Osteoblast (primary cell): ENCODE measurements around the gene SYT17. TPM values are rescaled to one million over a fixed set of nuclear protein-coding genes. Genes with fewer than 3 reads are reported as not detected.

ENCODE experiments used
- DNase-seq: peaks from one replicate; pipeline ENCODE4 v3.0.0; 2011; ENCODE audit warnings: low spot score, mixed read lengths; ENCODE audit not compliant: insufficient read length; ENCODE audit errors: missing footprints
- H2AFZ ChIP-seq: 2 replicates; pipeline ENCODE4 v1.6.0; 2011; ENCODE audit warnings: mild to moderate bottlenecking, low read length
- H3K27ac ChIP-seq: 2 replicates; pipeline ENCODE4 v1.5.1; 2011; ENCODE audit warnings: mild to moderate bottlenecking, low read depth, low read length, moderate library complexity
- H3K27me3 ChIP-seq: 2 replicates; pipeline ENCODE4 v1.6.0; 2012; ENCODE audit warnings: mild to moderate bottlenecking, control low read depth, inconsistent platforms, low read length, moderate library complexity; ENCODE audit not compliant: insufficient read depth
- H3K36me3 ChIP-seq: 2 replicates; pipeline ENCODE4 v1.5.1; 2011; ENCODE audit warnings: mild to moderate bottlenecking, low read length, control low read depth, moderate library complexity; ENCODE audit not compliant: insufficient read depth
- H3K4me1 ChIP-seq: 2 replicates; pipeline ENCODE4 v1.5.1; 2011; ENCODE audit warnings: mild to moderate bottlenecking, low read length, control low read depth, moderate library complexity; ENCODE audit not compliant: insufficient read depth
- H3K4me2 ChIP-seq: 2 replicates; pipeline ENCODE4 v1.6.0; 2011; ENCODE audit warnings: mild to moderate bottlenecking, low read length; ENCODE audit not compliant: insufficient read depth
- H3K4me3 ChIP-seq: fragments of 200-600 bp; sonication (generic); 3 replicates; pipeline ENCODE4 v1.5.1; 2012; ENCODE audit warnings: mild to moderate bottlenecking, low read length, inconsistent platforms; ENCODE audit not compliant: insufficient read depth
- H3K79me2 ChIP-seq: 2 replicates; pipeline ENCODE4 v1.6.0; 2012; ENCODE audit warnings: mild to moderate bottlenecking, low read length, control low read depth, inconsistent platforms; ENCODE audit not compliant: insufficient read depth
- H3K9me3 ChIP-seq: 2 replicates; pipeline ENCODE4 v1.5.1; 2011; ENCODE audit warnings: low read depth, low read length, control low read depth
- H4K20me1 ChIP-seq: 2 replicates; pipeline ENCODE4 v1.6.0; 2012; ENCODE audit warnings: mild to moderate bottlenecking, low read length, control low read depth; ENCODE audit not compliant: insufficient read depth
- CTCF ChIP-seq: IDR thresholded peaks from 2 replicates; pipeline ENCODE4 v1.5.1; 2011; ENCODE audit warnings: mild to moderate bottlenecking, low read depth, low read length, moderate library complexity; ENCODE audit errors: extremely low read depth
- total RNA-seq: library from RNA; depleted of rRNA; stranded (reverse); fragments of >200 nt; gene quantifications from 2 replicates; pipeline ENCODE4 v1.2.3, GENCODE V29; 2012

The SYT17 gene
- total RNA-seq, 1 donor = under 0.01 TPM

- H3K36me3 ChIP-seq = no peaks in the 10 kb centered on the region
- no peak for TF ChIP-seq CTCF
- no peaks in the 10 kb centered on the region for H3K79me2 ChIP-seq
- H3K9me3 ChIP-seq = no peaks in the 10 kb centered on the region
- no peak overlapping the region for H3K27ac ChIP-seq
- DNase-seq = no peak
- H3K4me1 ChIP-seq = peaks cover 31% of the 10 kb centered on the region
- H3K4me2 ChIP-seq = no peak overlapping the region
- no peaks in the 10 kb centered on the region for H4K20me1 ChIP-seq
- H3K27me3 ChIP-seq = no peaks in the 10 kb centered on the region
- no peak overlapping the region for H3K4me3 ChIP-seq
- no peak overlapping the region for H2AFZ ChIP-seq
Measured at GRCh38 chr16:19132255-19132654, 35.8 kb upstream of the SYT17 start.

- no peak overlapping the region for H3K4me2 ChIP-seq
- H4K20me1 ChIP-seq = no peaks in the 10 kb centered on the region
- no peak overlapping the region for H3K4me3 ChIP-seq
- H3K4me1 ChIP-seq = peaks cover 31% of the 10 kb centered on the region
- no peaks in the 10 kb centered on the region for H3K9me3 ChIP-seq
- H3K36me3 ChIP-seq = no peaks in the 10 kb centered on the region
- DNase-seq = no peak
- H3K27me3 ChIP-seq = no peaks in the 10 kb centered on the region
- no peak overlapping the region for H3K27ac ChIP-seq
- no peak for TF ChIP-seq CTCF
- H3K79me2 ChIP-seq = no peaks in the 10 kb centered on the region
- no peak overlapping the region for H2AFZ ChIP-seq
Measured at GRCh38 chr16:19132898-19133297, 35.1 kb upstream of the SYT17 start.

GRCh38 chr16:19133600-19133999, 34.4 kb upstream of the SYT17 start:
- no peak overlapping the region for H3K27ac ChIP-seq
- DNase-seq = no peak
- H3K4me2 ChIP-seq = no peak overlapping the region
- H3K79me2 ChIP-seq = no peaks in the 10 kb centered on the region
- no peaks in the 10 kb centered on the region for H3K27me3 ChIP-seq
- H3K9me3 ChIP-seq = no peaks in the 10 kb centered on the region
- no peak overlapping the region for H2AFZ ChIP-seq
- H3K4me3 ChIP-seq = no peak overlapping the region
- no peaks in the 10 kb centered on the region for H3K36me3 ChIP-seq
- H3K4me1 ChIP-seq = peaks cover 31% of the 10 kb centered on the region
- no peak for TF ChIP-seq CTCF
- no peaks in the 10 kb centered on the region for H4K20me1 ChIP-seq

- Histone ChIP-seq H3K9me3 (no peaks in the 10 kb centered on the region), H3K27me3 (no peaks in the 10 kb centered on the region), H4K20me1 (no peaks in the 10 kb centered on the region), H3K79me2 (no peaks in the 10 kb centered on the region), H3K27ac (no peak overlapping the region), H3K4me1 (peaks cover 30% of the 10 kb centered on the region), H3K4me2 (no peak overlapping the region), H2AFZ (no peak overlapping the region), H3K4me3 (no peak overlapping the region), H3K36me3 (no peaks in the 10 kb centered on the region)
- DNase-seq = no peak
- no peak for TF ChIP-seq CTCF
Measured at GRCh38 chr16:19135201-19135842, 32.7 kb upstream of the SYT17 start.
